ENCODE results near the gene PHF2. TPM values are rescaled to one million over a fixed set of nuclear protein-coding genes. Genes with fewer than 3 reads are reported as not detected.

Gene PHF2
- total RNA-seq, 1 experiment from 2014 or later: 26.3 TPM

GRCh38 chr9:93540305-93540704, 36.1 kb upstream of the PHF2 start:
- Histone ChIP-seq H2AFZ (no peak overlapping the region), H3K4me2 (no peak overlapping the region), H3K36me3 (ENCODE audit: low read depth) (peaks cover 33% of the 10 kb centered on the region), H3K4me3 (no peak overlapping the region), H3K9me3 (ENCODE audit: insufficient read depth, low read depth) (no peaks in the 10 kb centered on the region), H3K27ac (no peak overlapping the region), H3F3A (ENCODE audit: insufficient read depth, low read depth) (peaks cover 3% of the 10 kb centered on the region; the same call in 1 of the 2 replicates), H4K20me1 (ENCODE audit: insufficient read depth) (peaks cover 10% of the 10 kb centered on the region), H3K9me2 (ENCODE audit: insufficient read depth) (no peaks in the 10 kb centered on the region), H3K27me3 (ENCODE audit: insufficient read depth, low read depth) (no peaks in the 10 kb centered on the region), H3K4me1 (replicated peaks; ENCODE audit: insufficient read depth) (no peaks in the 10 kb centered on the region), H3K79me2 (ENCODE audit: low read depth) (no peaks in the 10 kb centered on the region)
- POLR2A ChIA-PET (ENCODE audit: unreplicated experiment): no interaction called here
- CTCF ChIA-PET: no interaction called here
- DNase-seq: no peak
- intact Hi-C loops (cut with micrococcal nuclease; ENCODE audit: unreplicated experiment): no loop called here
- no TSS peak for BruUV-seq (replicated peaks)
- TF ChIP-seq CTCF (conservative IDR thresholded peaks at IDR 0.05) (no peak), EZH2 (IDR thresholded peaks at IDR 0.05; ENCODE audit: low read depth) (no peak)

GRCh38 chr9:93541005-93541404, 35.4 kb upstream of the PHF2 start:
- peaks cover 9% of the 10 kb centered on the region for H4K20me1 ChIP-seq (ENCODE audit: insufficient read depth)
- no peaks in the 10 kb centered on the region for H3K27me3 ChIP-seq (ENCODE audit: insufficient read depth, low read depth)
- peaks cover 33% of the 10 kb centered on the region for H3K36me3 ChIP-seq (ENCODE audit: low read depth)
- intact Hi-C loops (cut with micrococcal nuclease; ENCODE audit: unreplicated experiment): no loop called here
- H3K4me2 ChIP-seq: no peak overlapping the region
- H3K79me2 ChIP-seq (ENCODE audit: low read depth): no peaks in the 10 kb centered on the region
- BruUV-seq (replicated peaks): no TSS peak
- H2AFZ ChIP-seq: no peak overlapping the region
- ChIA-PET POLR2A (ENCODE audit: unreplicated experiment) (interaction anchor here (0.6 kb wide), 1 partner anchor 888 kb away, joined by 4 read pairs; no protein-coding TSS in a partner anchor), CTCF (no interaction called here)
- peaks cover 3% of the 10 kb centered on the region; the same call in 1 of the 2 replicates for H3F3A ChIP-seq (ENCODE audit: insufficient read depth, low read depth)
- H3K27ac ChIP-seq: no peak overlapping the region
- DNase-seq: no peak
- no peaks in the 10 kb centered on the region for H3K4me1 ChIP-seq (replicated peaks; ENCODE audit: insufficient read depth)
- H3K4me3 ChIP-seq: no peak overlapping the region
- TF ChIP-seq EZH2 (IDR thresholded peaks at IDR 0.05; ENCODE audit: low read depth) (no peak), CTCF (conservative IDR thresholded peaks at IDR 0.05) (no peak)
- H3K9me3 ChIP-seq (ENCODE audit: insufficient read depth, low read depth): no peaks in the 10 kb centered on the region
- H3K9me2 ChIP-seq (ENCODE audit: insufficient read depth): no peaks in the 10 kb centered on the region

DNA sequence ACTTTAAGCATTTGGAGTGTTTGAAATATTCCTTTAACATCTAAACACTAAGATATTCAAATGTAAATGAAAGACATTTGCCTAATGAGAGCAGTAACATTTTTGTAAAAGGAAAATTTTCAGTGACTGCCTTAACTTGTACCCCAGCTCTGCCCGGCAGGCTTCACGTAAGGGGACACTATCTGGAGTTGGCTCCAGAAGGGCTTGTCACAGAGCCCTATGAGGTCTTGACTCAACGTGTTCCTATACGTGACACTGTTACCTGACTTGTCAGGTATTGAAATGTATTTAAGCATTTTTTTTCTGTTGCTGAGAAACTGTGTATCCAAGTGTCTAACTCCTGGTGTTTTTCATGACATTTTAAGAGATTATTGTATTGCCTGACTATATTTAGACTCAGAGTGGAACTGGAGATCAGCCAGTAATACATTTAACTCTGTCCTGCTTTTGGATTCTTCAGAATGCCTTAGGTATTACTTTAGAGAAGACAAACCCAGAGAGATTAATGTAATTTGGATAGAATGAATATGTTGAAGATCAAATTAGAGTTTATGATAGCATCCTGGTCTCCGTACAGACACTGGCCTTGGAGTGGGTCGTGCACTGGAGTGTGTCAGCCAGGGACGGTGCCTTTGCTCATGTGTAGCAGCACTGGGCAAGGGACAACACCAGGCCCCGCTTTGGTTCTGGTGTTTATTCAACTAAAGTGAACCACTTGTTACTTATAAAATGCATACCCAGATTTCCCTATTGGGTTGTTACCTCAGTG, 34.6 kb upstream of the PHF2 start:
- DNase-seq: no peak
- Histone ChIP-seq H3K27me3 (ENCODE audit: insufficient read depth, low read depth) (no peaks in the 10 kb centered on the region), H3F3A (ENCODE audit: insufficient read depth, low read depth) (peaks cover 3% of the 10 kb centered on the region; the same call in 1 of the 2 replicates), H3K4me1 (replicated peaks; ENCODE audit: insufficient read depth) (no peaks in the 10 kb centered on the region), H3K27ac (no peak overlapping the region), H3K4me2 (no peak overlapping the region), H3K4me3 (no peak overlapping the region), H2AFZ (no peak overlapping the region), H3K9me3 (ENCODE audit: insufficient read depth, low read depth) (no peaks in the 10 kb centered on the region), H3K79me2 (ENCODE audit: low read depth) (peaks cover 6% of the 10 kb centered on the region; the same call in 1 of the 2 replicates), H3K9me2 (ENCODE audit: insufficient read depth) (no peaks in the 10 kb centered on the region), H3K36me3 (ENCODE audit: low read depth) (peaks cover 34% of the 10 kb centered on the region), H4K20me1 (ENCODE audit: insufficient read depth) (peaks cover 10% of the 10 kb centered on the region)
- POLR2A ChIA-PET (ENCODE audit: unreplicated experiment): no interaction called here
- TF ChIP-seq EZH2 (IDR thresholded peaks at IDR 0.05; ENCODE audit: low read depth) (no peak), CTCF (conservative IDR thresholded peaks at IDR 0.05) (no peak)
- BruUV-seq (replicated peaks): no TSS peak
- intact Hi-C loops (cut with micrococcal nuclease; ENCODE audit: unreplicated experiment): no loop called here
- CTCF ChIA-PET: no interaction called here
